SK-N-DZ (cell line): ENCODE results near the gene CXCL10. TPM values are rescaled to one million over a fixed set of nuclear protein-coding genes. Genes with fewer than 3 reads are reported as not detected.
"Not testable (repeated sequence)": the region's sequence is repeated elsewhere in the genome, so short reads cannot be mapped to it uniquely, and the experiment has no call there.

Experiments used
- DNase-seq: peaks from one replicate; pipeline ENCODE4 v3.0.0-alpha.2; 2015; ENCODE audit warnings: low spot score
- polyA plus RNA-seq, 2 experiments: library from polyadenylated mRNA; depleted of rRNA; stranded (reverse); fragments of >200 nt; gene quantifications; 2 replicates each; pipeline ENCODE4 v1.2.3, GENCODE V29; 2014

CXCL10 gene
- not detected in 2 replicates for polyA plus RNA-seq (2014; cell fraction: cytosol; rRNA removed)
- not detected in 2 replicates for polyA plus RNA-seq (2014; cell fraction: nucleus; rRNA removed)

DNA sequence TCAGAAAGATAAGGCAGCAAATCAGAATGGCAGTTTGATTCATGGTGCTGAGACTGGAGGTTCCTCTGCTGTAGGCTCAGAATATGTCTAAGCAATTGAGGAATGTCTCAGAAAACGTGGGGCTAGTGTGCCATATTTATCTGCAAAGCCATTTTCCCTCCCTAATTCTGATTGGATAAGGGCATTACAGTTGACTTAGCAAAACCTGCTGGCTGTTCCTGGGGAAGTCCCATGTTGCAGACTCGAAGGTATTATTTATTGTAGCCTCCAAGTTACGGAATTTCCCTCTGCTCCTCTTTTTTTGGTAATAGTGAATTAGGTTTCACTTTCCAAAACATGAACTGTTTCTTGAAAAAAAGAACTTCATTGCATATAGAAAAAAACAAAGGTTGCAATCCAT, at the start of gene CXCL10:
TSS of gene CXCL10 (minus strand) at position 109 of the 400 bp plus-strand sequence. CDS start at position 43, 66 bp downstream.
- no peak for DNase-seq

DNA sequence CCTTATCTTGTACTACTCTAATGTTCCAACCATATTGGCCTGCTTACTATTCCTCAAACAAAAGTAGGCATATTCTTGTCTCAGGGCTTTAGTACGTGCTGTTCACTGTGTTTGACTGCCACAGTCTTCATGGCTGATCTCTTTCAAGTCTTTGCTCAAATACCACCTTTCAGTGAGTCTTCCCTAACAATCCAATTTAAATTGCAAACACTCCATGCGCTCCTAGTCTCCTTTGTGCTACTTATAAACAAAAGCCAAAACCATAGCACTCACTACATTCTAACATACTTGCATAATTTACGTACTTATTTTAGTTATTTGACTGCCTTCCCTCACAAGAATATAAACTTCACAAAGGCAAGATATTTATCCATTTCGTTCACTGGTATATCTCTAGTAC, 49.5 kb upstream of the CXCL10 start:
- DNase-seq: no peak

DNA sequence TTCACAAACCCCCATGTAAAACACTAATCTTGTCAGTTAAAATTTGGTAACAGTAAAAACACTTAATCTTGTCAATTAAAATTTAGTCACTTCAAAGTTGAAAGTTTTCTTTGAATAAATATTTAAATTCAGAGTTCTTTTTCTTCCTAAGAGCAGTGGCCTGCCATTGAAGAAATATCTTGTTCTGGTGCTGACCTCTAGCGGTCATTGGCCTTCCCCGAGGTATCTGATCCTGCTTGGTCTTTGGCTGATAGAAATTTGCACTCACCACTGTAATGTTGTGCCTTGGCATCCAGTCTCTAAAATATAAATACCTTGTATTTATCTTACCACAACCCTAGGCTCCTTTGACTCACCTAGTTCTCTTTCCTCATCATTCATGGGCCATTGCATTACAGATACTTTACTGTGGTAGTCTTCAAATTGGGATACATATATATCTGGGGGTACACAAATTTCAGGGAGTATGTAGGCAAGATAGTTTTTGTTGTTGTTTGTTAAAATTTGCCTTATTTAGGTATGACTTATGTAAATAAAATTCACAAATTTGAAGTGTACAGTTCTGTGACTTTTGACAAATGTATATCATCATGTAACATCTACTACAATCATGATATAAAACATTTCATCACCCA, 44.5 kb upstream of the CXCL10 start:
- peak; percentile 44 for DNase-seq

- DNase-seq: no peak
Measured at GRCh38 chr4:76066546-76066945, 43.2 kb upstream of the CXCL10 start.

DNA sequence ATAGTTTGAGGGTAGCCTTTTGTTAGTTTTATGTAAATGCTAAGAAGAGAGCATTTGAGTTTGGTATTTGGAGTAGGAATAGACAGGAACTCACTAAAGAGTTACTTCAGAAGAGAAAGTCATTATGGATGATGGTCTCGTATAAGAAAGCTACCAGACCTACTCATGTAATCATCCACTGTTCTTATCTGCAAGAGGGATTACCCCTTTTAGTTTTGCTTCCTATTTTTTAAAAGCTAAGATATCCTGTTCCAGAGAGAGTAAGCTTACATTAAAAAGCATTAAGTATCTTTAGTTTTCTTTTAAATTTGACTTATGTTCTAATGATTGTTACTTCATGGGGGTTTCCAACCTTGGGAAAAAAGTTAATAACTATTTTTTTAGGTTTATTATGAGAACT, 38.7 kb upstream of the CXCL10 start:
- no peak for DNase-seq

GRCh38 chr4:76061421-76061820, 38.1 kb upstream of the CXCL10 start:
- DNase-seq: no peak

- no peak for DNase-seq
Measured at GRCh38 chr4:76060506-76060905, 37.2 kb upstream of the CXCL10 start.

- no peak for DNase-seq
Measured at GRCh38 chr4:76059750-76060149, 36.5 kb upstream of the CXCL10 start.

DNA sequence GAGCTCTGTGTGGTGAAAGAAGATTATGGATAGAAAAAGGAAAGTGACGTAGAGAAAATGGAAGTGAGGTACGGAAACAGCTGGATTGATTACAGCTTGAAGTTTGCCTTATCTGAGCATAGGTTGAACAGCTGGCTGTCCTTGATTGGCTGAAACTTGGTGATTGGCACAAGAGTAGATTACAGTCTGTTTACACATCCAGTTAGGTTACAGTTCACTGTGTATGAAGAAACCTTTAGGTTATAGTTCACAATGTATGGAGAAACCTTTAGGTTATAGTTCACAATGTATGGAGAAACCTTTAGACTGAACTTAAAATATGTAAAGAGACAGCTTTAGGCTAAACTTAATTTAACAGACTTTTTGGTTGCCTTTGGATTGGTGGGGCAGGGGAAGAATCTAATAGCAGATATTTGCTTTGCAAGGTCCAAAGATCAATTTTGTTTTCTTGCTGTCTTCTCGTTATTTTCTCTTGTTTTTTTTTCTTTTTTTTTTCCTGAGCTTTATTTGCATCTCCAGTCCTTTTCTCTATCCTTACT, 35.7 kb upstream of the CXCL10 start:
- DNase-seq: no peak

DNA sequence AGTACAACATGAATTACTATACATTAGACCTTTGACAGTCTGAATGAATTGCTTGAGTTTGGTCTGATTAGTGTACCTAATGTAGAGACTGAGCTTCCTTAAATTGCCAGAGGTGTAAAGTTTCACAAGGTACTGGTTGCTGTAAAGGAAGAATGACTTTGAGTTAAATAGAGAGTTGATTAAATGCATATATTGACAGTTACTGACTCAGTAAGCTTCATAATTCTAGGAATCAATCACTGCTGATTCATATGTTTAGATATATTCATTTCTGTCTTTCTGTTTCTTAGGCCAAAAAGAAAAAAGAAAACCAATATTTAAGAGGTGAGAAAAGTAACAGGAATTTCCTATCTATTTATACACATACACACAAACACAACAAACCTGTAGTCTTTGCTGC, 35.0 kb upstream of the CXCL10 start:
- DNase-seq: no peak

DNA sequence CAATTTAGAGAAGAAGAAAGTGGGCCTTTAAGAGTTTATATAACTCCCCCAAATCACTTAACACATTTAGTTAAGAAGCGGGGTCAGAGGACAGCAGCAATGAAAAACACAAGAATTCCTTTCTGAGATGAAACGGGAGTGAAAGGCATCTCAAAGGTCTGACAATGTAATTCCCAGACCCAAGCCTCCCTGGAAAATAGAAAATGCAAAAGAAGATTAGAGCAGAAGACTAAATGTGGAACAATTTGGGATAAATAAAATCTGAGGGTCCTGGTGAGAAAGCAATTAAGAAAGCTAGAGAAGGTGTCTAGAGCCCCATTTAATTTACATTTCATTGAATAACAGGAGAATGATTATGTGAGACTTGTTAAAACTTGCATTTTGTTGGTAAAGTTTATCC, 32.1 kb upstream of the CXCL10 start:
- no peak for DNase-seq

DNA sequence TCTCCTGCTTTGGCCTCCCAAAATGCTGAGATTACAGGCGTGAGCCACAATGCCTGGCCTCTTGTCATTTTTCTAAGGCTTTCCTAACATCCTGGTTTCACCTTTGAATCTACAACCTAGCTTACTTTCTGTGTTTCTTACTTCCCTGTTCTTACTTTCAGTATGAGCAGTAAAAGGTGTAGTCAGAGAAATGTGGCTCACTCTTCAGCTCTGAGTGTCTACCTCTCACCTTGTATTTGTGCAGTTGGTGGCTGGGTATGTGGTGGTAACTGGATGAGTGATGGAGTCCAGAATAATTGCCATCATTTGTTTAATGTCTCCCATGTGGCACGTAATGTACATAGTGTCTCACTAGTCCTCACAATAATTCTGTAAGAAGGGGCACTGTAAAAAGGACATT, 31.7 kb upstream of the CXCL10 start:
- DNase-seq: no peak

DNA sequence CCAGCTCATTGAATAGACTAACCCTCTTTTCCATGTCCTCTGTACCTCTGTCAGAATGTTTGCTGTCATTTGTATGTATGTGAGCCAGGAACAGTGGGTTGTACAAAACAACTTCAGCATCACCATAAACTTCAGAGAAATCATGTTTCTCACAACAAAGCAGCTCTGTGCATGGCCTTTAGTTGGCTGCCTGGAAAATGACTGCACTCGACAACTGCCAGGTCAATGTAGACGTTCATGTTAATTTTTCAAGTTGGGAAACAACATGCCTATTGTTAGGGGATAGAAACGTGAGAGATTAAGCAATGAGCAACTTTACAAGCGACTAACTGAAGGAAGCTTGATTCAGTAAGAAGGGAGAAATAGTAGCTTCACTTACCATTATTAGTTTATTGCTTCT, 30.4 kb upstream of the CXCL10 start:
- DNase-seq: no peak

DNA sequence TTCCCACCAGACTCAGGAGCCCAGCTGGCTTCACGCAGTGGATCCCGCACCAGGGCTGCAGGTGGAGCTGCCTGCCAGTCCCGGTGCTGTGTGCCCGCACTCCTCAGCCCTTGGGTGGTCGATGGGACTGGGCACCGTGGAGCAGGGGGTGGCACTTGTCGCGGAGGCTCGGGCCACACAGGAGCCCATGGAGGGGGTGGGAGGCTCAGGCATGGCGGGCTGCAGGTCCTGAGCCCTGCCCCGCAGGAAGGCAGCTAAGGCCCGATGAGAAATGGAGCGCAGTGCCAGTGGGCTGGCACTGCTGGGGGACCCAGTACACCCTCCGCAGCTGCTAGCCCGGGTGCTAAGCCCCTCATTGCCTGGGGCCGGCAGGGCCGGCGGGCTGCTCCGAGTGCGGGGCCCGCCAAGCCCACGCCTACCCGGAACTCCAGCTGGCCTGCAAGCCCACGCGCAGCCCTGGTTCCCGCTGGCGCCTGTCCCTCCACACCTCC, 27.3 kb upstream of the CXCL10 start:
- DNase-seq: not testable (repeated sequence)

- not testable (repeated sequence) for DNase-seq
Measured at GRCh38 chr4:76049860-76050416, 26.6 kb upstream of the CXCL10 start.

GRCh38 chr4:76044686-76045085, 21.4 kb upstream of the CXCL10 start:
- DNase-seq: not testable (repeated sequence)

DNA sequence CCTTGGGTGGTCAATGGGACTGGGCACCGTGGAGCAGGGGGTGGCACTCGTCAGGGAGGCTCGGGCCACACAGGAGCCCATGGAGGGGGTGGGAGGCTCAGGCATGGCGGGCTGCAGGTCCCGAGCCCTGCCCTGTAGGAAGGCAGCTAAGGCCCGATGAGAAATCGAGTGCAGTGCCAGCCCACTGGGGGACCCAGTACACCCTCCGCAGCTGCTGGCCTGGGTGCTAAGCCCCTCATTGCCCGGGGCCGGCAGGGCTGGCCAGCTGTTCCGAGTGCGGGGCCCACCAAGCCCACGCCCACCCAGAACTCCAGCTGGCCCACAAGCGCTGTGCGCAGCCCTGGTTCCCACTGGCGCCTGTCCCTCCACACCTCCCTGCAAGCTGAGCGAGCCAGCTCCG, 20.0 kb upstream of the CXCL10 start:
- DNase-seq: not testable (repeated sequence)

DNA sequence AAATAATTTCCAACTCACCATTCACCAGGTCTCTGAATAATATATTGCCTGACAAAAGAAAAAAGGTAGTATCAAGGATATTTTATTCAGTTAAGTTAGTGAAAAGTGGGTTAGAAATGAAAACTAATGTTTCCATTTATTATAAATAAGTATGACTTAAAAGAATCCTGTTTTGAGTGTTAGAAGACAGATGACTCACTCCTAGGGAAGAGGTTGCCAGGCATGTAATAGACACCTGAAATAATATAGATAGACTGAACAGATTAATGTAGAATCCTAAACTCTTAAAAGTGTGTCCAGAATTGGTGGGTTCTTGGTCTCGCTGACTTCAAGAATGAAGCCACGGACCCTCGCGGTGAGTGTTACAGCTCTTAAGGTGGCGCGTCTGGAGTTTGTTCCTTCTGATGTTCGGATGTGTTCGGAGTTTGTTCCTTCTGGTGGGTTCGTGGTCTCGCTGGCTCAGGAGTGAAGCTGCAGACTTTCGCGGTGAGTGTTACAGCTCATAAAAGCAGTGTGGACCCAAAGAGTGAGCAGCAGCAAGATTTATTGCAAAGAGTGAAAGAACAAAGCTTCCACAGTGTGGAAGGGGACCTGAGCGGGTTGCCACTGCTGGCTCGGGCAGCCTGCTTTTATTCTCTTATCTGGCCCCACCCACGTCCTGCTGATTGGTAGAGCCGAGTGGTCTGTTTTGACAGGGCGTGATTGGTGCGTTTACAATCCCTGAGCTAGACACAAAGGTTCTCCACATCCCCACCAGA, 19.1 kb upstream of the CXCL10 start:
- DNase-seq: not testable (repeated sequence)

DNA sequence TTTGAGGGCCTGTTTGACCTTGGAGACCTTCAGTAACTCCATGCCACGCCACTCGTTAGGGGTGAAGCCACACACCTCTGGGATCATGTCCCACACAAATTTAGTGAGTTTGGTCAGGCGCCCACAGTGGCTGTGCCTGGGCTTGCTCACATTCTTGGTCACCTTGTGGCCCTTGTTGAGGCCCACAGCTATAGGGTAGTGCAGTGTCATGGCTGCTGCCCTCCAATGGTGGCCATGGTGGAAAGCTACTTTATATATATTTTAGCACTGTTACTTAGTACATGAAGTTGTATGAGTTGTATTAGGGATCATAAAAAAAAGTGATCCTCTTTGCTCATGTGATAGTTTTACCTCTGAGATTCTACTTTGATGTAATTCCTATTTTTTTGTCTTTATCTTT, 13.6 kb upstream of the CXCL10 start:
- no peak for DNase-seq

- DNase-seq: no peak
Measured at GRCh38 chr4:76035799-76036380, 12.6 kb upstream of the CXCL10 start, which contains the start of gene CXCL11. TSS of gene CXCL11 (minus strand) at chr4:76036070. CDS start at chr4:76035987, 83 bp downstream.

DNA sequence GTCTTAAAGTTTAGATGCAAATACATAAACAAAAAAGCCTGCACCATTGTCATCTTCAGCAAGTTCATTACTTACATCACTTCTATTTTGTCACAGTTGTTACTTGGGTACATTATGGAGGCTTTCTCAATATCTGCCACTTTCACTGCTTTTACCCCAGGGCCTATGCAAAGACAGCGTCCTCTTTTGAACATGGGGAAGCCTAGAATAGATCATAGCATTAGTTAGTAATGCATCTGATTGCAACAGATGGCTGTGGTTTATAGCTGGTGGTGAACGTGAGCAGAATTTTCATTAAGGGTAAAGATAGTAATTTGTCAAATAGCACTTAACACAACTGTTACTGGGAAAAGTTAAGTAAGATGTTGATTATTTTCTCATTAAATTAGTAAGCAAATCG, 11.8 kb upstream of the CXCL10 start:
- no peak for DNase-seq

GRCh38 chr4:76029300-76029699, 6.0 kb upstream of the CXCL10 start:
- no peak for DNase-seq
